MM.1S (cell line): Measurements from ENCODE around the gene ARGLU1.

Experiments used
- CTCF ChIP-seq: fragments of 300-600 bp; sonication (generic); IDR thresholded peaks from 2 replicates; pipeline ENCODE4 v1.5.1; 2016; ENCODE audit warnings: antibody characterized with exemption, low read length, mixed read lengths
- EZH2 ChIP-seq: fragments of 300-600 bp; sonication (generic); optimal IDR thresholded peaks from 2 replicates; pipeline ENCODE3; 2017; ENCODE audit warnings: low read depth, mild to moderate bottlenecking, antibody characterized with exemption, low read length, mixed read lengths
- EZH2phosphoT487 ChIP-seq: fragments of 300-600 bp; sonication (generic); IDR thresholded peaks from 2 replicates; pipeline ENCODE4 v1.6.1; 2018; ENCODE audit warnings: antibody characterized with exemption, low read length

- no peak for TF ChIP-seq CTCF
- no peak for TF ChIP-seq EZH2
- TF ChIP-seq EZH2phosphoT487 = no peak
Observed at GRCh38 chr13:106513025-106513983, 54.6 kb downstream of the ARGLU1 start.
